Ovary (tissue), 9 donors: ENCODE measurements around the gene CHCT1. TPM values are rescaled to one million over a fixed set of nuclear protein-coding genes. Genes with fewer than 3 reads are reported as not detected.

Experiments used
- DNase-seq, 5 donors: peaks; one replicate each; pipeline ENCODE4 v3.0.0-alpha.2; 2019 to 2020
- H3K27ac ChIP-seq, 2 donors: fragments of 200-600 bp; one replicate each; pipeline versions ENCODE4 v1.5.1 to v1.8.0; 2019 to 2022
- H3K27me3 ChIP-seq: fragments of 200-600 bp; one replicate; pipeline ENCODE4 v1.8.0; 2022
- H3K36me3 ChIP-seq: fragments of 200-600 bp; sonication (generic); one replicate; pipeline ENCODE4 v1.5.1; 2019
- H3K4me1 ChIP-seq: one replicate; pipeline ENCODE4 v1.8.1; 2013; ENCODE audit warnings: mild to moderate bottlenecking, moderate library complexity; ENCODE audit not compliant: insufficient read depth
- H3K4me3 ChIP-seq: fragments of 200-600 bp; sonication (generic); one replicate; pipeline ENCODE4 v1.5.1; 2017
- H3K9me3 ChIP-seq, 2 donors: fragments of 200-600 bp in 1 of 2; sonication (generic) in 1 of 2; one replicate each; pipeline versions ENCODE4 v1.5.1 to v1.8.1; 2013 to 2019; ENCODE audit warnings: mild to moderate bottlenecking in 1 of 2, moderate library complexity in 1 of 2
- CTCF ChIP-seq, 3 donors: fragments of 450-650 bp in 2 of 3; fragments of 200-600 bp in 1 of 3; IDR thresholded peaks; one replicate each; pipeline versions ENCODE4 v1.5.1 to v1.8.0; 2016 to 2022; ENCODE audit warnings: antibody characterized with exemption in 3 of 3, mild to moderate bottlenecking in 1 of 3
- EP300 ChIP-seq: sonication (generic); formaldehyde crosslinking; IDR thresholded peaks from one replicate; pipeline ENCODE4 v1.6.1; 2017; ENCODE audit warnings: antibody characterized with exemption
- POLR2A ChIP-seq: fragments of 450-650 bp; IDR thresholded peaks from one replicate; pipeline ENCODE4 v1.6.1; 2017; ENCODE audit warnings: antibody characterized with exemption, mild to moderate bottlenecking, moderate library complexity
- WGBS, 3 donors: extraction: QIAGEN DNeasy Blood & Tissue Kit in 1 of 3; methylation state at CpG; one replicate each; pipeline versions ENCODE4 v1.1.5 to v1.1.7; 2013 to 2017; 5-methylcytosine and 5-hydroxymethylcytosine counted together
- intact Hi-C, 4 donors: fragments of 100-400 bp; cut with DNase I; formaldehyde crosslinking; loops; one replicate each; pipeline versions ENCODE4 v1.11.0 to v1.15.1; 2022 to 2023
- polyA plus RNA-seq, 2 donors: library from polyadenylated mRNA; stranded (reverse); fragments of 200-250 nt in 1 of 2; fragments of 350-450 nt in 1 of 2; fragmentation: Illumina TruSeq in 1 of 2; extraction: RNeasy Lipid Tissue Mini Kit (QIAGEN cat#74804) in 1 of 2; gene quantifications; one replicate each; pipeline ENCODE4 v1.2.3, GENCODE V29; 2013 to 2014
- total RNA-seq, 7 donors: library from RNA; depleted of rRNA in 2 of 7; stranded (reverse); fragments of >200 nt in 2 of 7; fragmentation: NEBNext Ultra II Directional in 3 of 7; extraction: Animal tissue kit (Norgen Biotek cat#: 25700) in 3 of 7; gene quantifications; one replicate each; pipeline versions ENCODE4 v1.1.0 to v1.2.4, GENCODE V29; 2016 to 2023
- donor health status: DM: no; HTN: no; CAD: no; lungs with moderate emphysema.
- donor health status: DM: no; HTN: no; CAD: no.
- donor health status: Bipolar disorder and iron deficiency.
- donor health status: DM: yes; HTN: yes; CAD: no.
- donor health status: DM: no; HTN: no; CAD: no.
- donor health status: DM: yes; HTN: yes; CAD: no.

CHCT1 gene
- total and polyA plus RNA-seq, 9 donors = 0.08 TPM; not detected in 8

GRCh38 chr17:60393840-60394723 lies 28.2 kb upstream of the CHCT1 start:
- no peak for TF ChIP-seq EP300
- no peak for TF ChIP-seq POLR2A
- no peak for TF ChIP-seq CTCF (IDR thresholded peaks at IDR 0.05)
- Histone ChIP-seq H3K4me3 (no peak overlapping the region), H3K27ac (no peak overlapping the region), H3K27me3 (no peaks in the 10 kb centered on the region), H3K36me3 (no peaks in the 10 kb centered on the region), H3K4me1 (peaks cover 3% of the 10 kb centered on the region), H3K9me3 (no peaks in the 10 kb centered on the region)
- intact Hi-C loops = no loop called here
- DNase-seq = no peak
- 93 to 95% (median 95%) methylated on average over 17 of the region's 17 CpGs for WGBS, 3 donors

- Histone ChIP-seq H3K9me3 (no peaks in the 10 kb centered on the region), H3K27me3 (no peaks in the 10 kb centered on the region), H3K4me1 (peaks cover 3% of the 10 kb centered on the region), H3K4me3 (no peak overlapping the region), H3K27ac (no peak overlapping the region), H3K36me3 (no peaks in the 10 kb centered on the region)
- TF ChIP-seq EP300 (no peak), POLR2A (no peak), CTCF (IDR thresholded peaks at IDR 0.05) (no peak)
- WGBS, 3 donors = 80 to 81% (median 81%) methylated on average over 4 of the region's 4 CpGs
- no peak for DNase-seq
- intact Hi-C loops = no loop called here
Measured at GRCh38 chr17:60395508-60396065, 26.7 kb upstream of the CHCT1 start.

- H3K36me3 ChIP-seq = no peaks in the 10 kb centered on the region
- no peaks in the 10 kb centered on the region for H3K9me3 ChIP-seq
- H3K27ac ChIP-seq = no peak overlapping the region
- H3K4me3 ChIP-seq = no peak overlapping the region
- WGBS, 3 donors = 47 to 70% (median 47%) methylated on average over 3 of the region's 3 CpGs
- TF ChIP-seq CTCF (IDR thresholded peaks at IDR 0.05) = no peak
- TF ChIP-seq POLR2A = no peak
- no peak for TF ChIP-seq EP300
- no peaks in the 10 kb centered on the region for H3K4me1 ChIP-seq
- intact Hi-C loops = no loop called here
- DNase-seq = no peak
- no peaks in the 10 kb centered on the region for H3K27me3 ChIP-seq
Measured at GRCh38 chr17:60396412-60396811, 25.9 kb upstream of the CHCT1 start.

GRCh38 chr17:60398227-60398959 lies 23.9 kb upstream of the CHCT1 start:
- Histone ChIP-seq H3K4me1 (no peaks in the 10 kb centered on the region), H3K4me3 (no peak overlapping the region), H3K27me3 (no peaks in the 10 kb centered on the region), H3K36me3 (no peaks in the 10 kb centered on the region), H3K27ac (no peak overlapping the region), H3K9me3 (no peaks in the 10 kb centered on the region)
- intact Hi-C loops = no loop called here
- WGBS, 3 donors = 80 to 85% (median 81%) methylated on average over 3 of the region's 3 CpGs
- TF ChIP-seq EP300 = no peak
- TF ChIP-seq CTCF (IDR thresholded peaks at IDR 0.05) = no peak
- TF ChIP-seq POLR2A = no peak
- no peak for DNase-seq
